GM12878 (cell line): ENCODE results near the gene SCN3B. TPM values are rescaled to one million over a fixed set of nuclear protein-coding genes. Genes with fewer than 3 reads are reported as not detected.
A peak's percentile ranks its signal among the peaks of the same experiment; 100 is the strongest.

Source experiments
- ATAC-seq: fragments of 200-7000 bp; cut with Tn5 transposase; 3 replicates; pipeline ENCODE4 v1.9.1; 2020; ENCODE audit warnings: mild to moderate bottlenecking, moderate library complexity
- BruUV-seq: library from RNA; stranded (reverse); fragments of 400-500 nt; replicated peaks from 2 replicates; lab custom pipeline; 2021; lab: Mats Ljungman, UMichigan
- CTCF ChIA-PET: fragments of 300-600 bp; sonication (Branson Sonifier 250); formaldehyde crosslinking; extraction: SDS; loops from one replicate; lab custom pipeline; 2021; ENCODE audit warnings: inconsistent platforms; lab: Yijun Ruan, JAX
- POLR2A ChIA-PET: fragments of 350-600 bp; formaldehyde crosslinking; extraction: SDS; loops from one replicate; lab custom pipeline; 2021; ENCODE audit warnings: inconsistent platforms; lab: Charles Lee
- RAD21 ChIA-PET: fragments of 300-600 bp; sonication (Branson Sonifier 250); formaldehyde crosslinking; loops from one replicate; lab custom pipeline; 2023; ENCODE audit warnings: antibody characterized with exemption; ENCODE audit not compliant: unreplicated experiment; lab: Charles Lee
- SMC1A ChIA-PET: fragments of 300-600 bp; sonication (Branson Sonifier 250); formaldehyde crosslinking; loops from one replicate; lab custom pipeline; 2023; ENCODE audit not compliant: unreplicated experiment, uncharacterized antibody; lab: Charles Lee
- DNase-seq: peaks from one replicate; pipeline ENCODE4 v3.0.0-alpha.2; 2011; ENCODE audit warnings: low read depth, low spot score
- FAIRE-seq: peaks from 3 replicates; lab custom pipeline; 2011; peaks lifted over from hg19 to GRCh38; lab: Jason Lieb, UNC
- H2AFZ ChIP-seq: 2 replicates; pipeline ENCODE4 v1.6.0; 2011; ENCODE audit warnings: low read depth, low read length, control low read depth; ENCODE audit not compliant: control insufficient read depth
- H3K27ac ChIP-seq: 2 replicates; pipeline ENCODE4 v1.5.1; 2011; ENCODE audit warnings: control low read depth; ENCODE audit not compliant: control insufficient read depth, insufficient read depth
- H3K27me3 ChIP-seq, 2 experiments: replicated peaks in 1 of 2; 2 replicates each; pipeline versions ENCODE4 v1.6.0 to v1.6.1; 2011; ENCODE audit warnings: low read length in 1 of 2; ENCODE audit not compliant: control insufficient read depth in 2 of 2, insufficient read depth in 2 of 2
- H3K36me3 ChIP-seq, 2 experiments: 2 replicates each; pipeline ENCODE4 v1.5.1; 2011; ENCODE audit warnings: low read length in 1 of 2; ENCODE audit not compliant: control insufficient read depth in 2 of 2, insufficient read depth in 2 of 2
- H3K4me1 ChIP-seq: 2 replicates; pipeline ENCODE4 v1.6.1; 2011; ENCODE audit warnings: mild to moderate bottlenecking, low read length, moderate library complexity, mixed read lengths; ENCODE audit not compliant: control insufficient read depth, insufficient read depth
- H3K4me2 ChIP-seq: 2 replicates; pipeline ENCODE4 v1.6.0; 2011; ENCODE audit warnings: control low read depth; ENCODE audit not compliant: control insufficient read depth, insufficient read depth
- H3K4me3 ChIP-seq: fragments of 200-600 bp; sonication (generic); 2 replicates; pipeline ENCODE4 v1.5.1; 2016
- H3K79me2 ChIP-seq: 2 replicates; pipeline ENCODE4 v1.6.0; 2011; ENCODE audit warnings: low read length; ENCODE audit not compliant: control insufficient read depth, insufficient read depth
- H3K9ac ChIP-seq: 2 replicates; pipeline ENCODE4 v1.8.0; 2011; ENCODE audit warnings: low read length, control low read depth, mixed read lengths; ENCODE audit not compliant: control insufficient read depth, insufficient read depth
- H3K9me3 ChIP-seq: replicated peaks from 3 replicates; pipeline ENCODE4 v1.5.1; 2011; ENCODE audit warnings: mild to moderate bottlenecking, low read length; ENCODE audit not compliant: control insufficient read depth, insufficient read depth
- H4K20me1 ChIP-seq: 2 replicates; pipeline ENCODE4 v1.6.0; 2011; ENCODE audit not compliant: control insufficient read depth, insufficient read depth
- IKZF1 ChIP-seq: fragments of 450-650 bp; conservative IDR thresholded peaks from 2 replicates; pipeline ENCODE4 v1.6.1; 2017; ENCODE audit warnings: antibody characterized with exemption, mild to moderate bottlenecking
- NFYB ChIP-seq: IDR thresholded peaks from 2 replicates; pipeline ENCODE4 v1.6.1; 2011; ENCODE audit warnings: low read depth, mild to moderate bottlenecking, low read length, improper control_type of control experiment, moderate library complexity; ENCODE audit not compliant: insufficient read depth
- SREBF1 ChIP-seq: IDR thresholded peaks from 2 replicates; pipeline ENCODE4 v1.6.1; 2012; ENCODE audit warnings: mild to moderate bottlenecking, low read length
- TBL1XR1 ChIP-seq: IDR thresholded peaks from 2 replicates; pipeline ENCODE4 v1.6.1; 2012; ENCODE audit warnings: low read depth, low read length, improper control_type of control experiment
- WGBS: methylation state at CpG from one replicate; pipeline ENCODE4 v1.1.6; 2016; ENCODE audit warnings: low lambda C conversion rate; ENCODE audit not compliant: insufficient replicate concordance, insufficient coverage; ENCODE audit errors: missing lambda C conversion rate; 5-methylcytosine and 5-hydroxymethylcytosine counted together
- in situ Hi-C: fragments of 300-500 bp; cut with MboI; formaldehyde crosslinking; loops from 9 replicates; pipeline ENCODE4 v1.14.3; 2018; ENCODE audit warnings: mixed read lengths
- intact Hi-C: fragments of 100-400 bp; cut with micrococcal nuclease; formaldehyde crosslinking; loops from one replicate; pipeline ENCODE4 v1.14.2; 2022; ENCODE audit not compliant: unreplicated experiment
- polyA plus RNA-seq, 11 experiments: library from polyadenylated mRNA; depleted of rRNA in 4 of 11; unstranded in 6 of 11; stranded (reverse) in 5 of 11; fragments of >200 nt; fragmentation: Nextera tagmentation in 4 of 11; fragmentation: Illumina TruSeq in 1 of 11; extraction: Ambion mirVana in 4 of 11; extraction: Trizol in 1 of 11; gene quantifications; 1 replicate in 1 of 11; 2 replicates in 10 of 11; pipeline versions ENCODE4 v1.2.1 to v1.2.3, GENCODE V29; 2011 to 2016; ENCODE audit warnings: inconsistent platforms in 2 of 11, missing spikeins in 2 of 11, low read depth in 1 of 11
- total RNA-seq, 4 experiments: library from RNA; depleted of rRNA in 3 of 4; stranded (reverse); fragments of >200 nt in 3 of 4; fragmentation: Illumina TruSeq in 1 of 4; extraction: Trizol in 1 of 4; gene quantifications; 2 replicates each; pipeline versions ENCODE4 v1.2.1 to v1.2.3, GENCODE V29; 2013 to 2021
- TF ChIP-seq, protein P1 (sequence below): IDR thresholded peaks from 2 replicates; pipeline ENCODE4 v1.6.1; 2011; ENCODE audit warnings: low read depth, low read length, improper control_type of control experiment, borderline replicate concordance
- TF ChIP-seq, protein P2 (sequence below): IDR thresholded peaks from 2 replicates; pipeline ENCODE4 v1.6.1; 2012; ENCODE audit warnings: low read depth, low read length, improper control_type of control experiment

SCN3B gene
- total and polyA plus RNA-seq, 10 of the 15 experiments (the other 5 are each of a cell fraction or from before 2014, with no cell fraction given): 0.01 to 0.12 (median 0.09) TPM; not detected in 7

DNA sequence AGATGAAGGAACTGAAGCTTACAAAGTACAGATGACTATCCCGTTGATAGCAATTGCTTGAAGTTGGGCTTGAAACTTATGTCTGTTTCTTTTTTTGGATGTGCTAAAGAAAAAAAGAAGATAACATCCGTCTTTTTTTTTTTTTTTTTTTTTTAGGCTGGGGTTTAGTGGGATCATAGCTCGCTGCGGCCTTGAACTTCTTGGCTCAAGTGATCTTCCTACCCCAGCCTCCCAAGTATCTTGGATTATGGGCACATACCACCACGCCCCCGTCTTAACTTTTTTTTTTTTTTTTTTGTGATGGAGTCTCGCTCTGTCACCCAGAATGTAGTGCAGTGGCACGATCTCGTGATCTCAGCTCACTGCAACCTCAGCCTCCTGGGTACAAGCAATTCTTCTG, 40.8 kb upstream of the SCN3B start:
- in situ Hi-C loops: no loop called here
- 55% methylated on average over 5 of the region's 9 CpGs for WGBS
- ChIA-PET SMC1A (no interaction called here), CTCF (interaction anchor here (0.9 to 1.1 kb wide), 2 partner anchors 12 to 15 kb away, joined by 3 to 4 read pairs; no protein-coding TSS in a partner anchor), RAD21 (interaction anchor here (0.7 kb wide), 2 partner anchors 18 to 479 kb away, joined by 3 to 4 read pairs; no protein-coding TSS in a partner anchor), POLR2A (no interaction called here)
- Histone ChIP-seq H3K4me2 (no peak overlapping the region), H3K4me1 (no peaks in the 10 kb centered on the region), H3K9ac (no peak overlapping the region), H3K27ac (no peak overlapping the region), H3K9me3 (no peaks in the 10 kb centered on the region), H3K27me3 (no peaks in the 10 kb centered on the region), H3K79me2 (no peaks in the 10 kb centered on the region), H4K20me1 (no peaks in the 10 kb centered on the region), H3K4me3 (no peak overlapping the region), H2AFZ (no peak overlapping the region), H3K36me3 (no peaks in the 10 kb centered on the region)
- ATAC-seq (no peak), DNase-seq (no peak), FAIRE-seq (no peak)
- intact Hi-C loops: no loop called here
- TF ChIP-seq IKZF1: no peak
- TF ChIP-seq, protein P1, sequence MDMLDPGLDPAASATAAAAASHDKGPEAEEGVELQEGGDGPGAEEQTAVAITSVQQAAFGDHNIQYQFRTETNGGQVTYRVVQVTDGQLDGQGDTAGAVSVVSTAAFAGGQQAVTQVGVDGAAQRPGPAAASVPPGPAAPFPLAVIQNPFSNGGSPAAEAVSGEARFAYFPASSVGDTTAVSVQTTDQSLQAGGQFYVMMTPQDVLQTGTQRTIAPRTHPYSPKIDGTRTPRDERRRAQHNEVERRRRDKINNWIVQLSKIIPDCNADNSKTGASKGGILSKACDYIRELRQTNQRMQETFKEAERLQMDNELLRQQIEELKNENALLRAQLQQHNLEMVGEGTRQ: no peak
- no peak for TF ChIP-seq SREBF1
- TF ChIP-seq TBL1XR1: no peak
- TF ChIP-seq, all 136 proteins: peak for 0
- no TSS peak for BruUV-seq

DNA sequence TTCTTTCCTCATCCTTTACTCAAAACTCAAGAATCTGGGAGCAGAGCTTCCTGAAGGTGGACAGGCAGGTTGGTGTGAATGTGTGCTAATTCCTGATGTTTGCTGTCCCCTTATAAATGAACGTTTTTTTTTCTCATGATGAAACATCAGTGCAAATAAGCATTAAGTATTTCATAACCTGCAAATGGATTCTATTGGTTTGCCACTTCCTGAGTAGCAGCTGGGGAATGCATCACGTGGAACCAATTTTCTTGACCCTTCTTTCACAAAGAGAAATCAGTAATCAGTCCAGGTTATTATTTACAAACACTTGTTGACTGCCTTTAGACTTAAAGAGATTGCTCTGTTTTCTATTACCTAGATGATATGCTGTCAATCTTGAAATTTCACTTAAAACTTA, 40.1 kb upstream of the SCN3B start:
- H3K36me3 ChIP-seq: no peaks in the 10 kb centered on the region
- no peaks in the 10 kb centered on the region for H3K9me3 ChIP-seq
- intact Hi-C loops: no loop called here
- ChIA-PET RAD21 (interaction anchor here (0.7 kb wide), 1 partner anchor 480 kb away, joined by 4 read pairs; no protein-coding TSS in a partner anchor), SMC1A (no interaction called here), POLR2A (no interaction called here), CTCF (interaction anchor here (0.6 to 1.1 kb wide), 4 partner anchors 12 to 112 kb away, joined by 3 to 4 read pairs (median 3); no protein-coding TSS in a partner anchor)
- ATAC-seq (no peak), DNase-seq (no peak), FAIRE-seq (no peak)
- H3K4me1 ChIP-seq: no peaks in the 10 kb centered on the region
- no peak overlapping the region for H3K27ac ChIP-seq
- WGBS: 10% methylated on average over 2 of the region's 2 CpGs
- no peaks in the 10 kb centered on the region for H3K79me2 ChIP-seq
- TF ChIP-seq NFYB: peak; percentile 61; the same call in 1 of the 2 replicates
- TF ChIP-seq, protein P2, sequence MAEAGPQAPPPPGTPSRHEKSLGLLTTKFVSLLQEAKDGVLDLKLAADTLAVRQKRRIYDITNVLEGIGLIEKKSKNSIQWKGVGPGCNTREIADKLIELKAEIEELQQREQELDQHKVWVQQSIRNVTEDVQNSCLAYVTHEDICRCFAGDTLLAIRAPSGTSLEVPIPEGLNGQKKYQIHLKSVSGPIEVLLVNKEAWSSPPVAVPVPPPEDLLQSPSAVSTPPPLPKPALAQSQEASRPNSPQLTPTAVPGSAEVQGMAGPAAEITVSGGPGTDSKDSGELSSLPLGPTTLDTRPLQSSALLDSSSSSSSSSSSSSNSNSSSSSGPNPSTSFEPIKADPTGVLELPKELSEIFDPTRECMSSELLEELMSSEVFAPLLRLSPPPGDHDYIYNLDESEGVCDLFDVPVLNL: no peak
- H4K20me1 ChIP-seq: no peaks in the 10 kb centered on the region
- H3K4me2 ChIP-seq: no peak overlapping the region
- H3K4me3 ChIP-seq: no peak overlapping the region
- H3K9ac ChIP-seq: no peak overlapping the region
- BruUV-seq: no TSS peak
- H3K27me3 ChIP-seq: no peaks in the 10 kb centered on the region
- H2AFZ ChIP-seq: no peak overlapping the region
- in situ Hi-C loops: no loop called here
